ENCODE measurements around the gene NME3.

DNA sequence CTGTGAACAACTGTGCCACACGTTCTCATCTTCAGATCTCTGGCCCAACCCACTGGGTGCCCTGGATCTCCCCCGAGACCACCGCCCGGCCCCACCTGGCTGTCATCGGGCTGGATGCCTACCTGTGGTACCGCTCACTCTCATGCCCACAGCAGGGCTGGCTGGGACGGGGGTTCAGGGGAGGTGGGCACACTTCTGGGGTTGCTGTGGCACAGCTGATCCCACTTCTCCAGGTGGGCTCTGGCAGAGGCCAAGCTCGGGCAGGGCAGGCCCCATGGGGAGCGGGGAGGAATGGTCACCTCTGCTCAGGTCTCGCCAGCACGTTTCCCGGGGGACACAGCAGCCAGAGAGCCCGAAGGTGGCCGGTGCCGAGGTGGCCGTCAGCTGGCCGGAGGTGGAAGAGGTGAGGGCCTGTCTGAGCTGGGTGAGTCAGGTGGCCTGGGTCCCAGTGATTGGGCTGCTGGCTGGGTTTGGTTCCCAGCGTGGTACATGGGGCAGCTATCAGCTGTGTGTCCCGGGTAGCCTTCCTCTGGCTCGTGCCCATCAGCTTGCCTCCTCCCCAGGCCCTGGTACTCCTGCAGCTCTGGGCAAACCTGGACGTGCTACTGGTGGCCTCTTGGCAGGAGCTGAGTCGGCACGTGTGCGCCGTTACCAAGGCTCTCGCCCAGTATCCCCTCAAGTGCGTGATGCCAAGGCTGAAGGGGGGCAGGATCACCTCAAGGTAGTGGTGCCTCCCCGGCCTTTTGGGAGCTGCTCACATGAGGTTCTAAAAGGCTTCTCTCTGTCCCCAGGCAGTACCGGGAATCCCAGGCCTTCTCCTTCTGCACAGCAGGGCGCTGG is 3.9 kb upstream of the NME3 start:
- TF ChIP-seq POLR2A (IDR thresholded peaks at IDR 0.05), result no peak
- TF ChIP-seq, protein P1, sequence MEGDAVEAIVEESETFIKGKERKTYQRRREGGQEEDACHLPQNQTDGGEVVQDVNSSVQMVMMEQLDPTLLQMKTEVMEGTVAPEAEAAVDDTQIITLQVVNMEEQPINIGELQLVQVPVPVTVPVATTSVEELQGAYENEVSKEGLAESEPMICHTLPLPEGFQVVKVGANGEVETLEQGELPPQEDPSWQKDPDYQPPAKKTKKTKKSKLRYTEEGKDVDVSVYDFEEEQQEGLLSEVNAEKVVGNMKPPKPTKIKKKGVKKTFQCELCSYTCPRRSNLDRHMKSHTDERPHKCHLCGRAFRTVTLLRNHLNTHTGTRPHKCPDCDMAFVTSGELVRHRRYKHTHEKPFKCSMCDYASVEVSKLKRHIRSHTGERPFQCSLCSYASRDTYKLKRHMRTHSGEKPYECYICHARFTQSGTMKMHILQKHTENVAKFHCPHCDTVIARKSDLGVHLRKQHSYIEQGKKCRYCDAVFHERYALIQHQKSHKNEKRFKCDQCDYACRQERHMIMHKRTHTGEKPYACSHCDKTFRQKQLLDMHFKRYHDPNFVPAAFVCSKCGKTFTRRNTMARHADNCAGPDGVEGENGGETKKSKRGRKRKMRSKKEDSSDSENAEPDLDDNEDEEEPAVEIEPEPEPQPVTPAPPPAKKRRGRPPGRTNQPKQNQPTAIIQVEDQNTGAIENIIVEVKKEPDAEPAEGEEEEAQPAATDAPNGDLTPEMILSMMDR (IDR thresholded peaks at IDR 0.05), result no peak

Measured in testis (tissue), 2 donors.